ENCODE results near the gene FLYWCH2. TPM values are rescaled to one million over a fixed set of nuclear protein-coding genes. Genes with fewer than 3 reads are reported as not detected.

FLYWCH2 gene
- total and polyA plus RNA-seq, 2 of the 4 experiments (the other 2 are of a cell fraction), result 42.3 to 66.3 TPM

DNA sequence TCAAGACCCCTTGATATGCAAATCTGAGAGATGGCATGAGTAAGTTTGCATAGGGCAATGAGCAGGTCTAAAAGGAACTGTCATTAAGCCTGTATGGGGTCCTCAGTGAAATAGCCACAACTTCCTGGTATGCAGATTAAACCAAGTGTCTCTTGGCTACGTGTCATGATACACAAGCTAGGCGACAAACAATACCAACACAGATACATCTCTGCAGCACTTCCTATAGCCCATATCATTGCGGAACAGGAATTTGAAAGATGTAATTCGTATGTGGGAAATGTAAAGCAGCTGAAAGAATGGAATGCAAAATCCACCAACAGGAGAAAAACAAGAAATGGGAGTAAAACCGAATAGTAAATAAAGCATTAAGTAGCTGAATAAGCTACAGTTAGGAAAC lies 37.9 kb upstream of the FLYWCH2 start:
- no CpG with 5 or more reads among the region's 5 CpGs for WGBS, 2 experiments (ENCODE audit: extremely low coverage in 2 of 2, insufficient read length in 1 of 2)
- Histone ChIP-seq H3K27me3 (ENCODE audit: control insufficient read depth, insufficient read depth, low read length) (peaks cover 9% of the 10 kb centered on the region), H3K79me1 (ENCODE audit: low read depth in 1 of 2, low read length in 2 of 2) (no peaks in the 10 kb centered on the region), H3K4ac (ENCODE audit: low read depth, low read length) (no peak overlapping the region), H4K8ac (ENCODE audit: low read depth in 2 of 2, low read length in 2 of 2) (no peak overlapping the region), H2AFZ (replicated peaks; ENCODE audit: low read length, poor library complexity) (no peak overlapping the region), H3K14ac (replicated peaks; ENCODE audit: low read depth, low read length) (no peak overlapping the region), H3K56ac (ENCODE audit: extremely low read depth, insufficient read depth, low read length) (no peak overlapping the region), H3K4me2 (ENCODE audit: low read depth, low read length) (no peak overlapping the region), H2AK9ac (replicated peaks; ENCODE audit: low read depth, low read length, poor library complexity) (no peak overlapping the region), H3K27ac (ENCODE audit: insufficient read depth, low read length) (no peak overlapping the region), H3K23ac (ENCODE audit: low read depth, low read length) (no peak overlapping the region), H4K5ac (ENCODE audit: low read depth, low read length) (no peak overlapping the region), H3K4me1 (ENCODE audit: control insufficient read depth, insufficient read depth, low read length) (peaks cover 4% of the 10 kb centered on the region), H2AK5ac (ENCODE audit: low read depth, low read length) (no peak overlapping the region), H2BK15ac (ENCODE audit: low read depth, low read length) (no peak overlapping the region), H2BK20ac (ENCODE audit: low read depth, low read length) (no peak overlapping the region), H3K9ac (ENCODE audit: low read depth, low read length) (no peak overlapping the region), H4K91ac (ENCODE audit: insufficient read depth, low read depth, low read length) (no peak overlapping the region), H3K36me3 (ENCODE audit: control insufficient read depth, insufficient read depth, low read length) (no peaks in the 10 kb centered on the region), H3K9me1 (ENCODE audit: insufficient read depth, low read length) (peaks cover 6% of the 10 kb centered on the region), H2BK5ac (ENCODE audit: low read depth, low read length, poor library complexity, severe bottlenecking) (no peak overlapping the region), H3K18ac (ENCODE audit: low read depth, low read length) (no peak overlapping the region), H3K9me3 (ENCODE audit: control insufficient read depth, insufficient read depth, low read length) (no peaks in the 10 kb centered on the region), H3K4me3 (ENCODE audit: insufficient read depth, low read depth, low read length) (no peak overlapping the region), H2BK120ac (ENCODE audit: low read depth, low read length) (no peak overlapping the region), H4K20me1 (ENCODE audit: insufficient read depth, low read length) (peaks cover 4% of the 10 kb centered on the region; the same call in 1 of the 2 replicates)
- ChIA-PET POLR2A (ENCODE audit: unreplicated experiment) (no interaction called here), CTCF (interaction anchor here (3.1 kb wide), 1 partner anchor 23 kb away, joined by 14 read pairs; no protein-coding TSS in a partner anchor)
- no peak for TF ChIP-seq MAFK (IDR thresholded peaks at IDR 0.05; ENCODE audit: low read depth, low read length)
- in situ Hi-C loops (cut with MboI; ENCODE audit: low sequenced_read_pairs), result no loop called here
- intact Hi-C loops (cut with micrococcal nuclease), result no loop called here
- ATAC-seq (ENCODE audit: low read depth) (no peak), DNase-seq (no peak)
- no TSS peak for BruUV-seq (replicated peaks)
- dilution Hi-C loops (cut with HindIII; ENCODE audit: low sequenced_read_pairs, unreplicated experiment), result no loop called here
